NCI-H460 (cell line): ENCODE measurements around the gene PSME4. TPM values are rescaled to one million over a fixed set of nuclear protein-coding genes. Genes with fewer than 3 reads are reported as not detected.

ENCODE experiments used
- DNase-seq: peaks from one replicate; pipeline ENCODE4 v3.0.0-alpha.2; 2016; ENCODE audit warnings: low read depth; ENCODE audit errors: extremely low read depth
- polyA plus RNA-seq: library from polyadenylated mRNA; depleted of rRNA; stranded (reverse); fragments of >200 nt; gene quantifications from 2 replicates; pipeline ENCODE4 v1.2.3, GENCODE V29; 2014; cell fraction: nucleus; rRNA removed
- total RNA-seq: library from RNA; depleted of rRNA; stranded (reverse); fragments of >200 nt; shearing (Covaris generic); gene quantifications from 2 replicates; pipeline ENCODE4 v1.2.3, GENCODE V29; 2014; rRNA removed

PSME4 gene, protein sequence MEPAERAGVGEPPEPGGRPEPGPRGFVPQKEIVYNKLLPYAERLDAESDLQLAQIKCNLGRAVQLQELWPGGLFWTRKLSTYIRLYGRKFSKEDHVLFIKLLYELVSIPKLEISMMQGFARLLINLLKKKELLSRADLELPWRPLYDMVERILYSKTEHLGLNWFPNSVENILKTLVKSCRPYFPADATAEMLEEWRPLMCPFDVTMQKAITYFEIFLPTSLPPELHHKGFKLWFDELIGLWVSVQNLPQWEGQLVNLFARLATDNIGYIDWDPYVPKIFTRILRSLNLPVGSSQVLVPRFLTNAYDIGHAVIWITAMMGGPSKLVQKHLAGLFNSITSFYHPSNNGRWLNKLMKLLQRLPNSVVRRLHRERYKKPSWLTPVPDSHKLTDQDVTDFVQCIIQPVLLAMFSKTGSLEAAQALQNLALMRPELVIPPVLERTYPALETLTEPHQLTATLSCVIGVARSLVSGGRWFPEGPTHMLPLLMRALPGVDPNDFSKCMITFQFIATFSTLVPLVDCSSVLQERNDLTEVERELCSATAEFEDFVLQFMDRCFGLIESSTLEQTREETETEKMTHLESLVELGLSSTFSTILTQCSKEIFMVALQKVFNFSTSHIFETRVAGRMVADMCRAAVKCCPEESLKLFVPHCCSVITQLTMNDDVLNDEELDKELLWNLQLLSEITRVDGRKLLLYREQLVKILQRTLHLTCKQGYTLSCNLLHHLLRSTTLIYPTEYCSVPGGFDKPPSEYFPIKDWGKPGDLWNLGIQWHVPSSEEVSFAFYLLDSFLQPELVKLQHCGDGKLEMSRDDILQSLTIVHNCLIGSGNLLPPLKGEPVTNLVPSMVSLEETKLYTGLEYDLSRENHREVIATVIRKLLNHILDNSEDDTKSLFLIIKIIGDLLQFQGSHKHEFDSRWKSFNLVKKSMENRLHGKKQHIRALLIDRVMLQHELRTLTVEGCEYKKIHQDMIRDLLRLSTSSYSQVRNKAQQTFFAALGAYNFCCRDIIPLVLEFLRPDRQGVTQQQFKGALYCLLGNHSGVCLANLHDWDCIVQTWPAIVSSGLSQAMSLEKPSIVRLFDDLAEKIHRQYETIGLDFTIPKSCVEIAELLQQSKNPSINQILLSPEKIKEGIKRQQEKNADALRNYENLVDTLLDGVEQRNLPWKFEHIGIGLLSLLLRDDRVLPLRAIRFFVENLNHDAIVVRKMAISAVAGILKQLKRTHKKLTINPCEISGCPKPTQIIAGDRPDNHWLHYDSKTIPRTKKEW (N-terminal part only)
- total RNA-seq: 40.5 and 41.8 TPM in 2 replicates
- 47.9 and 51.9 TPM in 2 replicates for polyA plus RNA-seq

DNA sequence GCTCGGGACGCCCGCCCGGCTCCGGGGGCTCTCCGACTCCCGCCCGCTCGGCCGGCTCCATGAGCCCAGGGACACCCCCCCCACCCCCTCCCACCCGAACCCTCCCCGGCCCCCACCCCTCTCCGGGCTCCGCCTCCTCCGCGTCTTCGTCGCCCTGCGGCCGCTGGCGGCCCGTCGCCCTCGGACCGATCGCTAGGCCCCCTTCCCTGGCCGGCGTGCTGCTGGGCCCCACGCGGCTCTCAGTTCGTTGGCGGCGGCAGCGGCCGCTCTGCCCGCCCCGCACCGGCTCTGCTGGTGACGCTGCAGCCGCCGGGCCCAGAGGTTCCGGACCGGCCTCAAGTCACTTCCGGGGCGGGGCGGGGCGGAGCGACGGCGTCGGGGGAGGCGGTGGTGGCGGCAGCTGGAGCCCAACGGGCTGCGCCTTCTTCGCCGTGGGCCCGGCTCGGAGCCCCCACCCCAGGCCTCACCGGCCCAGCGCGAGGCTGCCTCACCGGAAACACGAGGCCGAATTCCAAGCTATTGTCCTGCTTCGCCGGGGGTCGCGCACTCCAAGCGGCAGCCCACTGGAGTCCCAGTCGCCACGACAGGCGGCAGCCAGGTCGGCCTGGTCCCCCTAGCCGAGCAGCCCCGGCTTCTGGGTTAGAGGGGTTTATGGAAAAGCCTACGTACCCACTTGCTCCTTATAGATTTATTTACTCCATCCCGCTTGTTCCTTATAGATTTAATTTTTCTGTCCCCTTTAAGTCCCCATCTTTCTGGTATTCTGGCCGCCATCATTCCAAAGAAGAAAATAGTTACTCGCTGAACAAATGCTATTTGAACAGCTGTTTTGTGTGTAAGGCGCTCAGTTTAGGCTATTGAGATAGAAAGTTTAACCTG, at the start of gene PSME4:
Gene PSME4 (minus strand): TSS at position 270 of the 879 bp plus-strand sequence. CDS start 209 bp downstream, at position 61.
- peak; percentile 87 for DNase-seq

DNA sequence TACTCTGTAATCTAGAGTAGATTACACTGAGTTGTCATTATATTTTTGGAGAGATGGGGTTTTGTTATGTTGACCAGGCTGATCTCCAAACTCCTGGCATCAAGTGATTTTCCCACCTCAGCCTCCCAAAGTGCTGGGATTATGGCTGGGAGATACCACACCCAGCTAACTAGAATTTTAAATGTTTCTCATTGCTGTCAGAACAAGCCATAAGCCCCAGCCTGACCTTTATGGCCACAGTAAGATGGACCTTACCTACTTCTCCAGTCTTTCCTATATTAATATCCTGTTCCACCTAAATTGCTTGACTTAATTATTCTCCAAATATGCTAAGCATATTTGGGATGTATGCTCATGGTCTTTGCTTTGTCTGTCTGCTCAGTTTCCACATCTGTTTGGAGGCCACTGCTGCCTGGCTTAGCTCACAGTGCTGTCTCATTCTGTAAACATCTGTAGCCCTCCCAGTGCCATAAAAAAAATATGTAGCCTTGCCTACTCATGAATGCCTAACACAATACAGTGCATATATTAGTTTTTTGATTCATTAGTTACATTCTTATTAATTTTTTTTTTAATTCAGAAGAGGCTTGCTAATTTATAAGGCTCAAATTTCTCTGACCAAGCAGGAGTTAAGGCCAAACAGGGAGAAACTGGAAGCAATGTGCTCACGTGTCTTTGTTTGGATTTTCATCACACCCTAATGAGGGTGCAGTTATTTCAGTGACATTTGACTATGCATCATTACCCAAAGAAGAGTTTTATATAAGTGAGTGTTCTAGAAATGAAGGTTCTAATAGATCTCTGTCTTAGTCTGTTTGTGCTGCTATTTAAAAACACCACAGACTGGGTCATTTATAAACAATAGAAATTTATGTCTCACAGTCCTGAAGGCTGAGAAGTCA, 45.3 kb upstream of the PSME4 start:
- peak; percentile 21 for DNase-seq

DNA sequence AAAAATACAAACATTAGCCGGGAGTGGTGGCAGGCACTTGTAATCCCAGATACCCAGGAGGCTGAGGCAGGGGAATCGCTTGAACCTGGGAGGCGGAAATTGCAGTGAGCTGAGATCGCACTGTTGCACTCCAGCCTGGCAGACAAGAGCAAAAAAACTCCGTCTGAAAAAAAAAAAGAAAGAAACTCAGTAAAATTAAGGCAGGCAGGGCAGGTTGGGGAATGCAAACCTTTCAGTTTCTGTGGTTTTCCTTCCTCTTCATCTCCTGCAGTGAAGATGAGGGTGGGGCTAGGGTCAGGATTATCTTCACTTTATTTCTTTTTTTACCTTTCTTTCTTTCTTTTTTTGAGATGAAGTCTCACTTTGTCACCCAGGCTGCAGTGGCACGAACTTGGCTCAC, 43.2 kb upstream of the PSME4 start:
- no peak for DNase-seq

DNA sequence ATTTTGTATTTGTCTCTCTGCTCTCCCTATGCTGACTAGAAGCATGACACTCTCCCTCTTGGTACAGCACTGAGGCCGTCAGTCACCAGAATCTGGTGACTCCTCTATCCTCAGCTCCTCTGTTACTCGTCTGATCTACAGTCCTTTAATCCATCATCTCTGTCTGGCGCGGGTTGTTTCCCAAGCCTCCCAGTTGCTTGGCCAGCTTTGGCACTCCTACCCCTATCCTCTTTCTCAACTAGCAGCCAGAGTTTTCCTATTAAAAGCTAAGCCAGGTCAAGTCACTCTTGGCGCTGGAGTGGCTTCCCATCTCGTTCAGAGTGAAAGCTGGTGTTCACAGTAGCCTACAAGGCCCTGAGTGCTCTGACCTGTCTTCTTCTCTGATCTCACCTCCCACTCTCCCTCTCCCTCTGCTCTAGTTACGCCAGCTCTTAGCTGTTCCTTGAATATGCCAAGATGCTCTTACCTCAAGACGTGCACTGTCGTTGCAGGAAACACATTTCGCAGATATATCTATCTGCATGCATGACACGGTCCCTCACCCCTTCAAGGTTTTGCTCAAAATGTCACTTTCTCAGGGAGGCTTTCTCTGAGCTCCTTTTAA, 41.8 kb upstream of the PSME4 start:
- no peak for DNase-seq

GRCh38 chr2:54009549-54009948, 38.8 kb upstream of the PSME4 start:
- DNase-seq: no peak

- no peak for DNase-seq
Measured at GRCh38 chr2:54008439-54008838, 37.6 kb upstream of the PSME4 start.

- no peak for DNase-seq
Measured at GRCh38 chr2:54000524-54000923, 29.7 kb upstream of the PSME4 start.

DNA sequence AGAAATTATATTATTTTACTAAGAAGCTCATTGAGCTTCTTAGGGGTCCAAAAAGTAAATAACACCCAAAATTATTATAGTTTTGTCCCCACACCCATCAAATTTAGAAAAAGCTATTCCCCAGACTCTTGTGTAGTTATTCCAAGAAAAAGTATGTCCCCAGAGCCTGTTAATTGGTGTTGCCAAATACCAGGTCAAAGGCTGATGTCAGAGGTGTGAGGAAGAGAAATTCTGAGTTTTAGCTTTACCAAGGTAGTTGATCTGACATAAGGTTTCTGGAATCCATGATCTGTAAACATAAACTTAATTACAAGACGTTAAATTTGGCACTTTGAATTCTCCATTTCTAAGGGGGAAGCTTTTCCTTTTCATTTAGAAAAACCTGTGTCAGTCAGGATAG, 29.3 kb upstream of the PSME4 start:
- no peak for DNase-seq

DNA sequence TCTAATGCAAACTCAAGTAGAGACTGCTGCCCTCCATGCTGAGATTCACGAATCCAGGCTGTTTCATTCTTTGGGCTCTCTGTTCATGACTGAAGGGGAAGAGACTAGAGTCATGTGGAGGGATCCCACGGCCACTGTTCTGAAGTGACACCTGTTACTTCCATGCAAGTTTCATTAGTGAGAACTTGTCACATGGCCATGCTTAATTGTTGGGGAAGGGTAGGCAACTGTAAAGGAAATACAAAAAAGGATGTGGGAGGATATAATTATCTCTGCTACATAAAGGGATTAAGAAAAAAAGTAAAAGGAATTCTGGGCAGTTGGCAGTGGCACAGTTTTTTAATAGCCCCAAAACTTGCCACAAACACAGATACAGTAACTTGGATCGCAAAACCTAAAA, 28.0 kb upstream of the PSME4 start:
- no peak for DNase-seq

DNA sequence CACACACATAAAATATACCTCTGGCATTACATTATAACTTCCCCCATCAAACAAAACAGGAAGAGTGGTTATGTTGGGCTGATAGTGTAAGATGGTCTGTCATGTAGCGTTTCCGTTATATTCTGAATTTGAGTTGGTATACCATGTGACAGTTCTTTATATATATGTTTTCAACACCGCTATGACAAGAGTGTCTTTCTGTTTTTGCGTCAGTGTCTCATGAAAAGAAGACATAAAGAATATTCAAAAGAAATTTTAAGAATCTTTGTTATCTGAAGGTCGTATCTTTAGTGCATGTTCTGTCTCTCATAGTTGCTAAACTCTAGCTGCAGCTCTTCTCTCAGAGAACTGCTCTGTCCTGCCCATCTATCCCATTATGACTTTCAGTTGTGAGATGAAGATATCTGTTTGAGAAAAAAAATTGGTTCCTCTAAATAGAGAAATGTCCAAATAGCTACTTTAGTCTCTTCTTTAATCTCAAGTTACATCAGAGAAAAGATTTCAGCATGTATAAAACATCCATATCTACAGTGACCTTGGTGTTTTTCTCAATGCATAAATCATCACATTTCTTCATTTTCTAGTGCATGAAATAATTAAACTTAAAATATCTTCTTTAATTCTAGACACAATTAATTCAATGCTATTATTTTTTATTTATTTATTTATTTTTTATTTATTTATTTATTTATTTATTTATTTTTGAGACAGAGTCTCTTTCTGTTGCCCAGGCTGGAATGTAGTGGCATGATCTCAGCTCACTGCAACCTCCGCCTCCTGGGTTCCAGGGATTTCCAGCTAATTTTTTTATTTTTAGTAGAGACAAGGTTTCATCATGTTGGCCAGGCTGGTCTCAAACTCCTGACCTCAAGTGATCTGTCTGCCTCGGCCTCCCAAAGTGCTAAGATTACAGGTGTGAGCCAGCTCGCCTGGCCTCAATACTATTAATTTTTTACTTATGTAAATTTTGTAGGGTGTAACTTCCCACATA, 24.3 kb upstream of the PSME4 start:
- no peak for DNase-seq

GRCh38 chr2:53991948-53992347, 21.2 kb upstream of the PSME4 start:
- no peak for DNase-seq

DNA sequence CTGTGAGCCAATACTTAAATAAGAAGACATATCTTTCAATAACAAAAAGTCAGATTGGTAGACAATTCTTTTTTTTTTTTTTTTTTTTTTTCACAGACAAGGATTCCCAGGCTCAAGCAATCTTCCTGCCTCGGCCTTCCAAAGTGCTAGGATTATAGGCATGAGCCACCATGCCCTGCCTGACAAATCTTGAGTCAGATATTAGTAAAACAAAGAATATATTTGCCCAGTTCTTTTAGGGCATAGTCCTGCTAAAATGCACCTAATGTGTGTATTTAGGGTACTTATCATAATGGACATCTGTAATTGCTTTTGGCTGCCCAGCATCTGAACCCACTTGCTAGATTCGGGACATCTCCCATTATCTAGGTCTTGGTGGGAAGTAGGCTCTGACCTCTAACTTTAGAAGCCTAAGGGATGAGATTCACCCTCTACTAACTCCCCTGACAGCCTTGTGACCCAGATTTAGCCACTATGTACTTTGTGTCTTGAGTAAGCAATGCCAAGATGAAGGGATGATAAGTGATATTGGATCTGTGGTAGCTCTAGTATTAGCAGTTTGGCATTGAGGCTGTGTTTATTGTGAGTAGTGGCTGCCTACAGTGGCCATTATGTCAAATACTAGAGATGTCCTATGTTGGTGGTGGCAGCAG, 18.5 kb upstream of the PSME4 start:
- DNase-seq: no peak

GRCh38 chr2:53987336-53987921, 16.6 kb upstream of the PSME4 start:
- no peak for DNase-seq

DNA sequence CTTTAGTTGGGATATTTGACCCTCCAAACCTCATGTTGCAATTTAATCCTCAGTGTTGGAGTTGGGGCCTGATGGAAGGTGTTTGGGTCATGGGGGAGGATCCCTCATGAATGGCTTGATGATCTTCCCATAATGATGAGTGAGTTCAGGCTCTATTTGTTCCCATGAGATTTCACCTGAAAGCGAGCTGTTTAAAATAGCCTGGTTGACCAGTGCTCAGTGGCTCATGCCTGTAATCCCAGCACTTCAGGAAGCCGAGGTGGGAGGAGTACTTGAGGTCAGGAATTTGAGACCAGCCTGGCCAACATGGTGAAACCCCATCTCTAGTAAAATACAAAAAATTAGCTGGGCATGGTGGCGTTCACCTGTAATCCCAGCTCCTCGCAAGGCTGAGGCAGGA, 14.9 kb upstream of the PSME4 start:
- no peak for DNase-seq

DNA sequence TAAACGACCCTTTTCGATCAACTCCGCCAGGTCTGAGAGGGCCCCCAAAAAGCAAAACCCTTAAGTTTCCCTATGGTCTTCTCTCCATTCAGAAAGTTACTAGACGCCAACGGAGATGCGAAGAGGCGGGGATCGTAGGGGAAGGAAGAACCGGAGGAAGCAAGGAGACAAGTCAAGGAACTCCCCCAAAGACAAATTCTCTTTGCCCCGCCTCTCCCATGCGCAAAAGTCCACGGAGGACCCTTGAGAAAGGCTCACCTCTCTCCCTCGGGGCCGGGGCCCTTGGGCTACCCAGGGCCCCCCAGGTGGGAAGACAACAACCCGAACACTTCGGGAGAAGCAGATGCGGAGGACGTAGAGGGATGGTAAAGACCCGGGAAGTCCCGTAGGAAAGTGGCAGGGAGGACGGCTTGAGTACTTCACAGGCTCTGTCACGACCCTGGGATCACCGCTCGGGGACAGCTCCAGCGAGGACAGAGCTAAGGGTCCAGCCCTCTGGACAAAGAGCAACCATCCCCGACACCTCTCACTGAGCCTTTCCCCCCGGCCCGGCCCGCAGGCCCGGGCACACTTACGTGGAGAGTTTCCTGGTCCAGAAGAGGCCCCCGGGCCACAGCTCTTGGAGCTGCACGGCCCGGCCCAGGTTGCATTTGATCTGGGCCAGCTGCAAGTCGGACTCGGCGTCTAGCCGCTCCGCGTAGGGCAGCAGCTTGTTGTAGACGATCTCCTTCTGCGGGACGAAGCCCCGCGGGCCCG, 647 bp downstream of the PSME4 start:
- DNase-seq: peak; percentile 15
